GM12801 (cell line): Measurements from ENCODE around the gene CTTN.

Experiments
- TF ChIP-seq, protein P1 (sequence below): IDR thresholded peaks from one replicate; pipeline ENCODE4 v1.5.1; 2011; ENCODE audit warnings: control low read depth; ENCODE audit not compliant: insufficient read length; ENCODE audit errors: extremely low read depth

CTTN gene

DNA sequence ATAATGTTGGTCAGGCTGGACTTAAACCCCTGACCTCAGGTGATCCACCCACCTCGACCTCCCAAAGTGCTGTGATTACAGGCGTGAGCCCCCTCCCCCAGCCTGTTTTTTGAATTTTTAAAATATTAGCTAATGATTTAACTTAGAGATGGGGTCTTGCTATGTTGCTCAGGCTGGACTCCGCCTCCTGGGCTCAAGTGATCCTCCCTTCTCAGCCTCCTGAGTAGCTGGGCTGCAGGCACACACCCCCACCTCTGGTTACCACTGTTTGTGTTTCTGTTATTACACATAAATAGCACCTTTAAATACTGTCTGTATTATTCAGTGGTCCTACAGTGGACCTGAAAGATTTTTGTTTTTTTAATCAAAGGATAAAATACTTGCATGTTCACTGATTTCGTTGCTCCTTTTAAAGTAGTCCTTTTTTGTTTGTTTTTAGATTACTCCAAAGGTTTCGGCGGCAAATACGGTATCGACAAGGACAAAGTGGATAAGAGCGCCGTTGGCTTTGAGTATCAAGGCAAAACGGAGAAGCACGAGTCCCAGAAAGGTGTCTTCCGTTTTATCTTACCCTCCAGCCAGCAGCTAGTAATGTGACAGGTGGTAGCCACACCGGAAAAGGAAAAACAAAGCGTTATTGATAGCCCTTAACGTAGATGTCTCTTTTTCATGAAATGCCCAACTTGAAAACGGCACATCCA, 21.1 kb downstream of the CTTN start:
- TF ChIP-seq, protein P1, sequence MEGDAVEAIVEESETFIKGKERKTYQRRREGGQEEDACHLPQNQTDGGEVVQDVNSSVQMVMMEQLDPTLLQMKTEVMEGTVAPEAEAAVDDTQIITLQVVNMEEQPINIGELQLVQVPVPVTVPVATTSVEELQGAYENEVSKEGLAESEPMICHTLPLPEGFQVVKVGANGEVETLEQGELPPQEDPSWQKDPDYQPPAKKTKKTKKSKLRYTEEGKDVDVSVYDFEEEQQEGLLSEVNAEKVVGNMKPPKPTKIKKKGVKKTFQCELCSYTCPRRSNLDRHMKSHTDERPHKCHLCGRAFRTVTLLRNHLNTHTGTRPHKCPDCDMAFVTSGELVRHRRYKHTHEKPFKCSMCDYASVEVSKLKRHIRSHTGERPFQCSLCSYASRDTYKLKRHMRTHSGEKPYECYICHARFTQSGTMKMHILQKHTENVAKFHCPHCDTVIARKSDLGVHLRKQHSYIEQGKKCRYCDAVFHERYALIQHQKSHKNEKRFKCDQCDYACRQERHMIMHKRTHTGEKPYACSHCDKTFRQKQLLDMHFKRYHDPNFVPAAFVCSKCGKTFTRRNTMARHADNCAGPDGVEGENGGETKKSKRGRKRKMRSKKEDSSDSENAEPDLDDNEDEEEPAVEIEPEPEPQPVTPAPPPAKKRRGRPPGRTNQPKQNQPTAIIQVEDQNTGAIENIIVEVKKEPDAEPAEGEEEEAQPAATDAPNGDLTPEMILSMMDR: no peak

DNA sequence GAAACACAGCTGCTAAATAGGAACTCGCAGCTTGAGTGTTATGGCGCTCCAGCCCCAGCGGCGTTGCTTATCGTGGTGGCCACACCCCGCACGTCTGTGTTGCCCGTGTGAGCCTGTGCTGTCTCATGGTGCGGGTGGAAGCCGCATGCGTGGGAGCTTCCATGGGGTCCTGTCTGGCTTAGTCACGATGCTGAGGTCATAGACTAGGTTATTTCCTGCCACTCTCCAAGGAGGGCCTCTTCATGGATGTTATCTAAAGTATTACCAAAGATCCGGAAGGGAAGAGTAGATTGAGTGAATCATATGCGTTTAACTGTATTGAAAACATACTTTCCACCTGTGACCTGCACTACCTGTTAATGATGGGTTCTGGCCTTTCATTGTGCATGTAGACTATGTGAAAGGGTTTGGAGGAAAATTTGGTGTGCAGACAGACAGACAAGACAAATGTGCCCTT, 21.7 kb downstream of the CTTN start:
- TF ChIP-seq, protein P1: no peak

DNA sequence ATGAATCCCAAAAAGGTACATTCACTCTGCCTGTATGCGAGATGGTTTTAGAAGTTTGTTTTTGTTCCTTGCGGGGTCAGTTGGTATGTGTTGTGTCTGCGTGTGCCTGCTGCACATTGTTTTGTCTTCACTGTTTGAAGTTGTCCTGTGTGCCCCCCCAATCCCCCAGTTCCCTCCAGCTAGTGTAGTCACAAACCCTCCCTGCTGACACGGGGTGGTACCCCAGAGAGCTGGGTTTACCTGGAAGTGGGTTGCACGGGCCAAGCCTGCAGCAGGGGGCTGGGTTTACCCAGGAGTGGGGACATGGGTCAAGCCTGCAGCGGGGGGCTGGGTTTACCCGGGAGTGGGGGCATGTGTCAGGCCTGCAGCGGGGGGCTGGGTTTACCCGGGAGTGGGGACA, 22.2 kb downstream of the CTTN start:
- TF ChIP-seq, protein P1: no peak

DNA sequence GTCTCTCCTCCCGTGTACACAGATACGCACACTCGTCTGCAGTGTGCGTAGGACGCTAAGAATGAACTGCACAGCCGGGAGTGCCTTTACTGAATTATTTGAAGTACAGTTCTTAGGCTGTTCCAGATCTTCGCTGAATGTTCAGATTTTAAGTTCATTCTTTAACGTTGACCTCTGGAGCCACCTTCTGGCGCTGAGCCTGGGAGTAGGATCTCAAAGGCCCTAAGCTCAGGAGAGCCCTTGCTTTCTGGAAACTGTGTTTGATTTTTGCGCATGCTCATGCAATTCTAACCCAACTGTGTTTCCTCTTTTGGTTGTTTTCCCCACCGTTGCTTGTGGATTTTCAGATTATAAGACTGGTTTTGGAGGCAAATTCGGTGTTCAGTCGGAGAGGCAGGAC, 22.8 kb downstream of the CTTN start:
- TF ChIP-seq, protein P1: no peak

DNA sequence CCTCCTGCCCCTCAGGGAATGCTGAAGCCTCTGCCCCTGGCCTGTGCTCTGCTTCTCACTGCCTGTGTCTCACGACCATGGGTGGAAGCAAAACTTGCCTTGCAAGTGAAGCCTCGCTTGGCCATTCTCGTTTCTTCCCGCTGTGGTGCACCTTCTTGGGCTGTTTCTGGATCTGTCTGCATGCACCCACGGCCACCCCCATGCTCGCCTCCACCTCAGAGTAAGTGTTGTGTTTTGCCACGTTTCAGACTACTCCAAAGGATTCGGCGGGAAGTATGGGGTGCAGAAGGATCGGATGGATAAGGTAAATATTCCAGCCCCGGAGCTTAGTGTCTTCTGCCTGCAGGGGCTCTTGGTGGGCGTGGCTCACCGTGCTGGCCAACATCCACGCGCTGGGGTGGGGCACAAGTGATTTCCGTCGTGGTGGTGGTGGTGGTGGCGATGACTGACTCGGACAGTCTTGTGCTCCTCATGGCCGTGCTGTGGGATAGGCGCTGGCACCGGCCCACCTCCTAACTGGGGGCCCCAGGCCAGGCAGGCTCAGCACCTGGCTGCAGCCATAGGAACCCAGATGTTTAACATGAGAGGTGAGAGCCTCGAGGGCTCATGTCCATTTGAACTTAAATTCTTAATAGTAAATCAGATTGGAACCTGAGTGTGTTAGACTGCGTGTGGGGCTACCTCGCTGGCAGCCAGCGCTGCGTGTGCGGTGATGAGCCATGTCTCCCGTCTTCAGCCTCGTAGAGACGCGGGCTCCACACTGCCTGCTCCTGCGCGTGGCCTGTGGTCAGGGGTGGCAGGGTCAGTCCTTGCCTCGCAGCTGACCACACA, 24.6 kb downstream of the CTTN start:
- TF ChIP-seq, protein P1: no peak

DNA sequence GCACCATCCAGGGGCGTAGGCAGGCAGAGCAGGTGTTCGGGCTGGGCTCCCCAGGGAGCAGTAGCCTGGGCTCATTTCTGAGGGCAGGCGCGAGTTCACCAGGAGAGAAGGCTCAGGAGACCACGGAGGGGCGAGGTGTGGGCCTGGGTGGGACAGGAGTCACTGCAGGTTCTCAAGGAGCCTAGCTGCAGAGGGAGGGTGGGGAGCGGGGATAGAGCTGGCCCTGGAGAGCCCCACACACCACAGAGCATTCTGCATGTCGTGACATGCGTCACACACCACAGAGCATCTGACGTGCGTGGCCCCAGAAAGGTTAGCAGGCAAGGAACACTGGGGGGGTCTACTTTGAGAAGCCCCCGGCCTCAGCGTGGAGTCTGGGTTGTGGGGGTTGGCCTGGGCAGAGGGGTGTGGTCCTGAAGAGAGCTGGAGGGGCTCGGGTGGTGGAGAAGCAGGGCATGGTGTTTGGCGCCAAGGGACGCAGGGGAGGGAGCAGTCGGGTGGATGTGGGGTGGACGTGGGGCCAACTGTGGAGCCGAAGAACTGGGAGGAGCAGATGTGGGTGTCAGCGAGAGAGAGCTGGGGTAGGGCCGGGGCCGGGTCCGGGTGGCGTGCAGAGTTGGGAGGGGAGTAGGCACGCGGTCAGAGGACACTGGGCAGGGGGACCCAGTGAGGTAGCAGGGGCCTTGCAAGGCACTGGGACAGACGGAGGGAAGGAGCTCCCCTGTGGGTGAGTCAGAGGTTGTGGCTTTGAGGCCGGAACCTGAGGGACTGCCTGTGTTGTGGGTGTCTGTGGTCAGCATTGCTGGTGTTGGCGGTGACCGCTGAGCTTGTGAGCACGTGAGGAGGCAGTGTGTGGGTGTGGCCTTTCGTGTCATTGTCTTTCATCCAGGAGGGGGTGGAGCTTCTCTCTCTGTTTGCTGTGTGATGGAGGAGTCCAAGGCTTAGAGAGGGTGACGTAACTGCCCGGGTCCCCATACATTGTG, 25.5 kb downstream of the CTTN start:
- TF ChIP-seq, protein P1: no peak
